ENCODE data around the gene GDF10.

GDF10 gene

GRCh38 chr10:47358457-47358856 lies 58.5 kb downstream of the GDF10 start:
- FAIRE-seq = no peak

- FAIRE-seq = no peak
Measured at GRCh38 chr10:47359101-47359500, 59.1 kb downstream of the GDF10 start.

DNA sequence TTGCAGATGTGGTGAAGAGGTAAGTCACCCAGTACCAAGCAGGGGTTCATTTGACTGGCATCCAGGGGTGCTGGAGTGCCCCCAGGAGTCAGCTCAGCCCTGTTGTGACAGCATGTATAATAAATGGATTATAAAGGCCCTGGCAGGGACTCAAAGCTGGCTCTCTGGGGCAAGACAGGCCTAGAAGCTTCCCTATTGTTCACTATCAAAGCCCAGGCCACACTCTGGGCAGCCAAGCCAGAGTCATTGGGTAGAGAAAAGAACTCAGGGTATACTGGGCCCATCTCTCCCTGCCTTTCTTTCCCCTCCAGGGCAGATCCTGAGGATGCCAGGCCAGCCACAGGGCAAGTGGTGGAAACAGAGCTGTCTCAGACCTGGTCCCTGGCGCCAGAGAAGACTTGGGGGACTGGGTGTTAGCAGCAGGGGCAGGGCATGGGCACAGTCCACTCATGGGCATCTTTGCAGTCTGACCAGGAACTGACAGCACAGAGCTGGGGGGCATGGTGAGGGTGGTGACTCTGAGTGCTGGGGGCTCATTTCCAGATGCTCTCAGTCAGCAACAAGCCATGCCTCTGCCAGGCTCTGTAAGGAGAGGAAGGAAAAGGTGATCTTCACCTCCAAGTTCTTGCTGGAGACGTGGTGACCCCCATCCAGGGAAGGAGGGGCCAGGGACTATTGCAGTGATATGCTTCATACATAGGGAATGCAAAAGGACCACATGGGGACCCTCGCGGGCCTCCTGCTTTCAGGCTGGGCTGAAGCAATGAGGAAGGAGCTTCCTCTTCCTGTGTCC lies 59.8 kb downstream of the GDF10 start:
- FAIRE-seq = no peak

DNA sequence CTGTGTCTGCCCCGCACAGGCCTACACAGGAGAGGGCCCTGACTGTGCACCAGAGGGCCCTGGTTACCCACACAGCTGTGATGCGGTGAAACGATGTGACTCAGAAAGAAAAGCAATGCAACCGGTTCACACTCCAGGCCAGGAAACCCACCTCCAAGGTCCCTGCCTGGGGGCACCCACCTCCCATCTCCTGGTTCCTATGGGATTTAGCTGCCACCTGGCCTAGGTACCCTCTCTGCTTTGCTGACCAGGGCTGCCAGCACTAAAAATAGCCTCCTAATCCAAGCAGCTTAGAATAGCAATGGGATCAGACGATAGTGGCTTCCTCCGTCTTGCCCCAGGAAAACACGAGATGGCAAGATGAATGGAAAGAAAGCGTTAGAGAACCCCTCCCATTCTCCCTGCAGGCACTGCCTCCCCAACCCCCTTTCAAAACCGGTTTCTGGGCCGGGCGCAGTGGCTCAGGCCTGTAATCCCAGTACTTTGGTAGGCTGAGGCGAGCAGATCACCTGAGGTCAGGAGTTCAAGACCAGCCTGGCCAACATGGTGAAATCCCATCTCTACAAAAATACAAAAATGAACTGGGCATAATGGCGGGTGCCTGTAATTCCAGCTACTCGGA lies 60.5 kb downstream of the GDF10 start:
- no peak for FAIRE-seq

- no peak for FAIRE-seq
Measured at GRCh38 chr10:47361293-47361692, 61.3 kb downstream of the GDF10 start.

GRCh38 chr10:47362199-47362598 lies 62.2 kb downstream of the GDF10 start:
- no peak for FAIRE-seq

Measured in TTC549 (cell line).